ENCODE results near the gene NMUR1.

The NMUR1 gene

GRCh38 chr2:231488331-231488730, 41.9 kb downstream of the NMUR1 start:
- no peak overlapping the region for H2AFZ ChIP-seq (ENCODE audit: low read length)
- DNase-seq = no peak

GRCh38 chr2:231486851-231487596, 43.2 kb downstream of the NMUR1 start:
- TF ChIP-seq, protein P1, sequence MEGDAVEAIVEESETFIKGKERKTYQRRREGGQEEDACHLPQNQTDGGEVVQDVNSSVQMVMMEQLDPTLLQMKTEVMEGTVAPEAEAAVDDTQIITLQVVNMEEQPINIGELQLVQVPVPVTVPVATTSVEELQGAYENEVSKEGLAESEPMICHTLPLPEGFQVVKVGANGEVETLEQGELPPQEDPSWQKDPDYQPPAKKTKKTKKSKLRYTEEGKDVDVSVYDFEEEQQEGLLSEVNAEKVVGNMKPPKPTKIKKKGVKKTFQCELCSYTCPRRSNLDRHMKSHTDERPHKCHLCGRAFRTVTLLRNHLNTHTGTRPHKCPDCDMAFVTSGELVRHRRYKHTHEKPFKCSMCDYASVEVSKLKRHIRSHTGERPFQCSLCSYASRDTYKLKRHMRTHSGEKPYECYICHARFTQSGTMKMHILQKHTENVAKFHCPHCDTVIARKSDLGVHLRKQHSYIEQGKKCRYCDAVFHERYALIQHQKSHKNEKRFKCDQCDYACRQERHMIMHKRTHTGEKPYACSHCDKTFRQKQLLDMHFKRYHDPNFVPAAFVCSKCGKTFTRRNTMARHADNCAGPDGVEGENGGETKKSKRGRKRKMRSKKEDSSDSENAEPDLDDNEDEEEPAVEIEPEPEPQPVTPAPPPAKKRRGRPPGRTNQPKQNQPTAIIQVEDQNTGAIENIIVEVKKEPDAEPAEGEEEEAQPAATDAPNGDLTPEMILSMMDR (IDR thresholded peaks at IDR 0.05; ENCODE audit: low read length) = no peak
- TF ChIP-seq EZH2phosphoT487 (IDR thresholded peaks at IDR 0.05; ENCODE audit: low read length) = no peak
- no peak for TF ChIP-seq EZH2 (optimal IDR thresholded peaks at IDR 0.05; ENCODE audit: low read depth, low read length)

More at GRCh38 chr2:231488331-231488730, 41.9 kb downstream of the NMUR1 start:
- Histone ChIP-seq H3K27me3 (replicated peaks; ENCODE audit: insufficient read depth, low read length) (no peaks in the 10 kb centered on the region), H3K79me2 (ENCODE audit: low read length) (no peaks in the 10 kb centered on the region), H3F3A (ENCODE audit: insufficient read depth, low read length) (no peaks in the 10 kb centered on the region), H3K36me3 (replicated peaks; ENCODE audit: insufficient read depth, low read length) (no peaks in the 10 kb centered on the region), H3K4me3 (ENCODE audit: low read length) (no peak overlapping the region), H3K9me3 (replicated peaks; ENCODE audit: insufficient read depth, low read length) (no peaks in the 10 kb centered on the region), H3K27ac (ENCODE audit: low read length) (no peak overlapping the region), H3K9ac (ENCODE audit: low read length) (no peak overlapping the region), H3K4me1 (ENCODE audit: low read length) (no peaks in the 10 kb centered on the region), H3K4me2 (ENCODE audit: low read depth, low read length) (no peak overlapping the region), H4K20me1 (ENCODE audit: insufficient read depth, low read length) (no peaks in the 10 kb centered on the region), H3K9me2 (replicated peaks; ENCODE audit: insufficient read depth, low read length) (no peaks in the 10 kb centered on the region)
- no peak for TF ChIP-seq EZH2 (optimal IDR thresholded peaks at IDR 0.05; ENCODE audit: low read depth, low read length)
- TF ChIP-seq EZH2phosphoT487 (IDR thresholded peaks at IDR 0.05; ENCODE audit: low read length) = no peak
- TF ChIP-seq, protein P1 (IDR thresholded peaks at IDR 0.05; ENCODE audit: low read length) = no peak

GRCh38 chr2:231483398-231484329, 46.6 kb downstream of the NMUR1 start:
- no peaks in the 10 kb centered on the region for H4K20me1 ChIP-seq (ENCODE audit: insufficient read depth, low read length)
- no peaks in the 10 kb centered on the region for H3K9me2 ChIP-seq (replicated peaks; ENCODE audit: insufficient read depth, low read length)
- TF ChIP-seq, protein P1 (IDR thresholded peaks at IDR 0.05; ENCODE audit: low read length) = no peak
- TF ChIP-seq EZH2 (optimal IDR thresholded peaks at IDR 0.05; ENCODE audit: low read depth, low read length) = no peak
- TF ChIP-seq EZH2phosphoT487 (IDR thresholded peaks at IDR 0.05; ENCODE audit: low read length) = no peak
- H3K4me2 ChIP-seq (ENCODE audit: low read depth, low read length) = peak overlapping the region; percentile 95
- H3F3A ChIP-seq (ENCODE audit: insufficient read depth, low read length) = no peaks in the 10 kb centered on the region
- H2AFZ ChIP-seq (ENCODE audit: low read length) = peak overlapping the region; percentile 95
- no peaks in the 10 kb centered on the region for H3K27me3 ChIP-seq (replicated peaks; ENCODE audit: insufficient read depth, low read length)
- no peaks in the 10 kb centered on the region for H3K79me2 ChIP-seq (ENCODE audit: low read length)
- DNase-seq = peak; percentile 39
- peak overlapping the region; percentile 95 for H3K9ac ChIP-seq (ENCODE audit: low read length)
- peak overlapping the region; percentile 67 for H3K27ac ChIP-seq (ENCODE audit: low read length)
- H3K4me1 ChIP-seq (ENCODE audit: low read length) = peaks cover 3% of the 10 kb centered on the region; the same call in 1 of the 2 replicates
- peak overlapping the region; percentile 78 for H3K4me3 ChIP-seq (ENCODE audit: low read length)
- H3K9me3 ChIP-seq (replicated peaks; ENCODE audit: insufficient read depth, low read length) = no peaks in the 10 kb centered on the region
- no peaks in the 10 kb centered on the region for H3K36me3 ChIP-seq (replicated peaks; ENCODE audit: insufficient read depth, low read length)

More at GRCh38 chr2:231486851-231487596, 43.2 kb downstream of the NMUR1 start:
- Histone ChIP-seq H3K27ac (ENCODE audit: low read length) (no peak overlapping the region), H3K4me3 (ENCODE audit: low read length) (no peak overlapping the region), H2AFZ (ENCODE audit: low read length) (no peak overlapping the region), H3K79me2 (ENCODE audit: low read length) (no peaks in the 10 kb centered on the region), H3K4me1 (ENCODE audit: low read length) (peaks cover 2% of the 10 kb centered on the region; the same call in 1 of the 2 replicates), H3K27me3 (replicated peaks; ENCODE audit: insufficient read depth, low read length) (no peaks in the 10 kb centered on the region), H3F3A (ENCODE audit: insufficient read depth, low read length) (no peaks in the 10 kb centered on the region), H3K9me3 (replicated peaks; ENCODE audit: insufficient read depth, low read length) (no peaks in the 10 kb centered on the region), H3K4me2 (ENCODE audit: low read depth, low read length) (no peak overlapping the region), H4K20me1 (ENCODE audit: insufficient read depth, low read length) (no peaks in the 10 kb centered on the region), H3K9me2 (replicated peaks; ENCODE audit: insufficient read depth, low read length) (no peaks in the 10 kb centered on the region), H3K36me3 (replicated peaks; ENCODE audit: insufficient read depth, low read length) (no peaks in the 10 kb centered on the region), H3K9ac (ENCODE audit: low read length) (no peak overlapping the region)
- DNase-seq = no peak
